COR-L47 (cell line): ENCODE results near the gene PTPRD.
A peak's percentile ranks its signal among the peaks of the same experiment; 100 is the strongest.

Experiments used
- DNase-seq: peaks from one replicate; lab custom pipeline; 2025; lab: John Stamatoyannopoulos, UW

PTPRD gene

GRCh38 chr9:10612641-10613398 lies at the start of gene PTPRD:
Gene PTPRD, minus strand, starts transcription at chr9:10613002.
- peak; percentile 81 for DNase-seq

- DNase-seq = no peak
Observed at GRCh38 chr9:10661994-10662393, 49.2 kb upstream of the PTPRD start.

- no peak for DNase-seq
Observed at GRCh38 chr9:10661376-10661775, 48.6 kb upstream of the PTPRD start.

GRCh38 chr9:10651012-10651411 lies 38.2 kb upstream of the PTPRD start:
- no peak for DNase-seq

- no peak for DNase-seq
Observed at GRCh38 chr9:10649076-10649475, 36.3 kb upstream of the PTPRD start.

- DNase-seq = no peak
Observed at GRCh38 chr9:10633785-10634184, 21.0 kb upstream of the PTPRD start.

GRCh38 chr9:10614196-10614800 lies 1.5 kb upstream of the PTPRD start:
- no peak for DNase-seq

- no peak for DNase-seq
Observed at GRCh38 chr9:10613419-10613818, 617 bp upstream of the PTPRD start.

GRCh38 chr9:10605388-10605787 lies 7.4 kb downstream of the PTPRD start:
- no peak for DNase-seq

- no peak for DNase-seq
Observed at GRCh38 chr9:10604927-10605326, 7.9 kb downstream of the PTPRD start.

GRCh38 chr9:10597801-10598200 lies 15.0 kb downstream of the PTPRD start:
- no peak for DNase-seq

GRCh38 chr9:10594482-10594881 lies 18.3 kb downstream of the PTPRD start:
- DNase-seq = no peak

- DNase-seq = no peak
Observed at GRCh38 chr9:10586407-10586806, 26.4 kb downstream of the PTPRD start.

- no peak for DNase-seq
Observed at GRCh38 chr9:10571699-10572098, 41.1 kb downstream of the PTPRD start.

- no peak for DNase-seq
Observed at GRCh38 chr9:10566848-10567247, 46.0 kb downstream of the PTPRD start.

- DNase-seq = no peak
Observed at GRCh38 chr9:10562581-10563343, 50.0 kb downstream of the PTPRD start.

GRCh38 chr9:10548348-10548747 lies 64.5 kb downstream of the PTPRD start:
- no peak for DNase-seq

GRCh38 chr9:10538073-10538472 lies 74.7 kb downstream of the PTPRD start:
- no peak for DNase-seq

GRCh38 chr9:10534850-10535249 lies 78.0 kb downstream of the PTPRD start:
- no peak for DNase-seq

GRCh38 chr9:10525972-10526371 lies 86.8 kb downstream of the PTPRD start:
- DNase-seq = no peak

- no peak for DNase-seq
Observed at GRCh38 chr9:10523164-10523563, 89.6 kb downstream of the PTPRD start.

- no peak for DNase-seq
Observed at GRCh38 chr9:10512144-10512543, 100.7 kb downstream of the PTPRD start.

GRCh38 chr9:10488937-10489336 lies 123.9 kb downstream of the PTPRD start:
- no peak for DNase-seq
